HG03060 (cell line): Measurements from ENCODE around the gene GNLY.
"Not testable (repeated sequence)": the region's sequence is repeated elsewhere in the genome, so short reads cannot be mapped to it uniquely, and the experiment has no call there.

ENCODE experiments used
- ATAC-seq: cut with Tn5 transposase; IDR thresholded peaks from one replicate; pipeline ENCODE4 v1.9.1; 2021; ENCODE audit warnings: low read depth, moderate number of reproducible peaks; ENCODE audit not compliant: unreplicated experiment

Gene GNLY

GRCh38 chr2:85663594-85664565 is 30.3 kb upstream of the GNLY start:
- no peak for ATAC-seq

GRCh38 chr2:85665264-85665937 is 28.8 kb upstream of the GNLY start:
- ATAC-seq = no peak

GRCh38 chr2:85666016-85666415 is 28.1 kb upstream of the GNLY start:
- no peak for ATAC-seq

- no peak for ATAC-seq
Measured at GRCh38 chr2:85666435-85667316, 27.5 kb upstream of the GNLY start.

- no peak for ATAC-seq
Measured at GRCh38 chr2:85667561-85668008, 26.6 kb upstream of the GNLY start.

GRCh38 chr2:85668009-85668856 is 25.9 kb upstream of the GNLY start, which contains the start of gene SFTPB:
TSS of gene SFTPB (minus strand) at chr2:85668199. CDS start at chr2:85668183, 16 bp downstream.
- no peak for ATAC-seq

- ATAC-seq = no peak
Measured at GRCh38 chr2:85668857-85669142, 25.4 kb upstream of the GNLY start.

GRCh38 chr2:85669549-85669948 is 24.6 kb upstream of the GNLY start:
- peak; percentile 72 for ATAC-seq

- not testable (repeated sequence) for ATAC-seq
Measured at GRCh38 chr2:85670416-85670815, 23.7 kb upstream of the GNLY start.

GRCh38 chr2:85672456-85672855 is 21.7 kb upstream of the GNLY start:
- ATAC-seq = no peak

GRCh38 chr2:85673716-85674375 is 20.3 kb upstream of the GNLY start:
- no peak for ATAC-seq

- no peak for ATAC-seq
Measured at GRCh38 chr2:85674417-85674816, 19.7 kb upstream of the GNLY start.

- ATAC-seq = no peak
Measured at GRCh38 chr2:85675427-85675826, 18.7 kb upstream of the GNLY start.

GRCh38 chr2:85675866-85676548 is 18.2 kb upstream of the GNLY start:
- ATAC-seq = no peak

- no peak for ATAC-seq
Measured at GRCh38 chr2:85678377-85678776, 15.8 kb upstream of the GNLY start.

- ATAC-seq = no peak
Measured at GRCh38 chr2:85678794-85679672, 15.1 kb upstream of the GNLY start.

GRCh38 chr2:85680707-85681371 is 13.3 kb upstream of the GNLY start:
- no peak for ATAC-seq
